HG03025 (cell line): ENCODE data around the gene TIPARP.
"Not testable (repeated sequence)": the region's sequence is repeated elsewhere in the genome, so short reads cannot be mapped to it uniquely, and the experiment has no call there.

Source experiments
- ATAC-seq: cut with Tn5 transposase; IDR thresholded peaks from one replicate; pipeline ENCODE4 v1.9.1; 2021; ENCODE audit warnings: mild to moderate bottlenecking, moderate library complexity; ENCODE audit not compliant: unreplicated experiment, low FRiP score

Gene TIPARP

DNA sequence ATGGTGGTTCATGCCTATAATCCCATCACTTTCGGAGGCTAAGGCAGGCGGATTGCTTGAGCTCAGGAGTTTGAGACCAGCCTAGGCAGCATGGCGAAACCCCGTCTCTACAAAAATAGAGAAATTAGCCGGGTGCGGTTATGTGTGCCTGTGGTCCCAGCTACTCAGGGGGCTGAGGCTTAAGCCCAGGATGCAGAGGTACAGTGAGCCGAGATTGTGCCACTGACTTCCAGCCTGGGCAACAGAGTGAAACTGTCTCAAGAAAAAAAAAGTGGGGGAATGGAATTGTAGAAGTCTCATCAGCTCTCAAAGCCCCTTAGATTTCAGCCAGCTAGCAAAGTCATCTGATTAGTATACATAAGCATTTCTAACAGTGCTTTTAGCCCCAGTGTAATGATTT, 33.2 kb downstream of the TIPARP start:
- no peak for ATAC-seq

- no peak for ATAC-seq
Observed at GRCh38 chr3:156710429-156710828, 36.0 kb downstream of the TIPARP start.

DNA sequence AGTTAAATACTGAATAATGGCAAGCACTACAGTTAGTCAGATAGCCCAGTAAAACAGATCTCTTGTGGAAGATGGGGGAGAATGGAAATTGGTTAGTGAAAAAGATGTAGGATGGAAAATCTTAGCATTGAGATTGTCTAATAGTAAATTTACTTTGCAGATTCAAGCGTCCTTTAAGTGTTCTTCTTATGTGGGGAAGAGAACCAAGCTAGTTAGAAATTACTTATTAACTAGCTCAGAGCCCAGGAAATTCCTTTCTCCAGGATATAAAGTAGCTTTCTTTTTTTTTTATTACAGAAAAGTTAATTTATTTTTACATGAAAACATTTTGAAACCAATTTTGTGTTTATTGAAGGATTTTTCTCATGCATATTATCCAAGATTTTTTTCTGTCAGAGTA, 36.7 kb downstream of the TIPARP start:
- no peak for ATAC-seq

- ATAC-seq: not testable (repeated sequence)
Observed at GRCh38 chr3:156711944-156712343, 37.6 kb downstream of the TIPARP start.

GRCh38 chr3:156716105-156716862, 41.9 kb downstream of the TIPARP start:
- ATAC-seq: no peak

- ATAC-seq: no peak
Observed at GRCh38 chr3:156718622-156719306, 44.4 kb downstream of the TIPARP start.

DNA sequence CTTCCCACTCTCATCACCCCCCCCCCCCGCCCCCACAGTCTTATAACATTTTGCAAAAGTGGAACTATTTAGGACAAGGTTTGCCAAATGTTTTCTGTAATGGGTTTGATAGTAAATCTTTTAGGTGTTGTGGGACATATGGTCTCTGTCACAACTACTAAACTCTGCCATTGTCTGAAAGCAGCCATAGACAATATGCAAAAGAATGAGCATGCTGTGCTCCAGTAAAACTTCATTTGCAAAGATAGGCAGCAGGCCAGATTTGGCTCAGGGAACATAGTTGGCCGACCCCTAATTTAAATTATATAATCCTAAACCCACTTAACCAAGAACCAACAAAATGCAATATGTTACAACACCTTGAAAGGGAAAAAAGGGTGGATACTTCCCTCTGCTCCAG, 46.4 kb downstream of the TIPARP start:
- no peak for ATAC-seq

GRCh38 chr3:156721687-156722618, 47.6 kb downstream of the TIPARP start:
- no peak for ATAC-seq

- no peak for ATAC-seq
Observed at GRCh38 chr3:156723182-156723619, 48.8 kb downstream of the TIPARP start.

DNA sequence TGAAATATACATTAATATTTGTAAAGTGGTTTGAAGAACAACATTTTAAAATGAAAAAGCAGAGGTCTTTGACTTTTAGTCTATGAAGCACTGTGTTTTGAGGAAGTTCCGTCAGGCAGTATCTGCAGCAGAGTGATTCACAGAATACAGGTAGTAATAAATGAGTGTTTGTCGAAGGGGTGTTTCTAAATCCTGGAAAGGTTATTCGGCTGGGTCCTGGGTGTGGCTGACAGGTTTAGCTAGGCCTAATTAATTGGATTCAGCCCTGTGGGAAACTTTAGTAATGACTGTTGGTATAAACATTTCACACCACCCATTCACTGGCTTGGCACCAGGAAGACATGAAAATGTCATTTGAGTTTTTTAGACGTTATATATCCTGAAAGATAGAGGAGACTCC, 51.3 kb downstream of the TIPARP start:
- ATAC-seq: no peak

GRCh38 chr3:156726456-156726855, 52.1 kb downstream of the TIPARP start:
- no peak for ATAC-seq

- peak; percentile 89 for ATAC-seq
Observed at GRCh38 chr3:156727519-156728205, 53.3 kb downstream of the TIPARP start.

- ATAC-seq: no peak
Observed at GRCh38 chr3:156728267-156728985, 54.0 kb downstream of the TIPARP start.

DNA sequence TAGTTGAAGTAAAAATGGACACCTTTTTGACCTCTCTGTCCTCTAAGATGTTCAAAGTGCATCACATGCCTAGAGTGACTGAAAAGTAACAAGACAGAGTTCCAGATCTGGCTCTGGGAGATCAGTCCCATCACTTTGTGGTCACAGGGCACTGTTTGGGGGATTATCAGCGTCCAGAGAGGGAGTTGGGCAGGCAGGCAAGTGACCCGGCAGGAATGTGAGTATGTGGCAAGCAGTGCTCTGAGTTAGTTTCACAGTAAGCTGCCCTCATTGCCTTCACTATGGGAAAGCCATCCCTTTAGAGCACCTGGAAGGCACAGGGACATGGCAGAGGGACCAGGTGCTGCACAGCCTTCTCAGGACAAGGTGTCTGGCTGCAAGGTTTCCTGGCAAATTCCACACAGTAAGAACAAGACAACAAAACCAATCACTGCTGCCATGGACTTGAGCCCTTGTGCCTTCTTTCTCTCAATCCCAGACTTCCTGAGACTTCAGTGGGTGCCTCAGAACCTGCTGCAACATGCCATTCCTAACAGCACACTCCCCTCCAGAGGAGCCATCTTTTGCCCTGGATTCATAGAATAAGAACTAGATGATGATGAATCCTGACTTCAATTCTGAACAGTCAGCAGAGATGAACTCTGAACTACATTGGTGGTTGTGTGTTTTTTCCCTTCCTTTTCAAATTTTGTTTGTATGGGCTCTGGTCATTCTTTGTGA, 55.2 kb downstream of the TIPARP start:
- ATAC-seq: no peak

DNA sequence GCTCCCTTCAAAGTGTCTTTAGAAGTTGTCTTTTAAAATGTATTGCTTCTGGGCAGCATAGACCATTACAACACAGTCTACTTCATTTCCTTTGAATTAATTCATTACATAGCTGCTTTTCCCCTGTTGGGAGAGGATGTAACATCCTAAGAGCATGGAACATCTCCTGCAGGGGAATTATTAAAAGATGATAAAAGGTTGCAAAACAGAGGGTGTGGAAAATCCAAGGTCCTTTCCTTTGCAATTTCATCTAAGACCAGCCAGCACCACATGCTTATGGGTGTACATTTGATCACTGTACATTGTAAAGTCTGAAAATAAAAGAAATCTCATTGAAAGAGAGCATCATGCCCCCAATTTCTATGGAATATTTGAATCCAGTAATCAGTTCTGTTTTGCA, 57.4 kb downstream of the TIPARP start:
- no peak for ATAC-seq

GRCh38 chr3:156732261-156732660, 57.9 kb downstream of the TIPARP start:
- no peak for ATAC-seq

GRCh38 chr3:156732715-156733421, 58.5 kb downstream of the TIPARP start:
- ATAC-seq: no peak

- ATAC-seq: not testable (repeated sequence)
Observed at GRCh38 chr3:156734661-156735060, 60.3 kb downstream of the TIPARP start.
